GM12864 (cell line): ENCODE results near the gene PDGFRB.

Source experiments
- DNase-seq: peaks from one replicate; pipeline ENCODE4 v3.0.0-alpha.2; 2011; ENCODE audit warnings: low read depth
- H3K4me3 ChIP-seq: 2 replicates; pipeline ENCODE4 v1.5.1; 2011; ENCODE audit warnings: mild to moderate bottlenecking, low read depth, low read length, control low read depth
- CTCF ChIP-seq: IDR thresholded peaks from 2 replicates; pipeline ENCODE4 v1.5.1; 2011; ENCODE audit warnings: low read depth, mild to moderate bottlenecking, moderate library complexity, low read length, control low read depth, inconsistent platforms; ENCODE audit errors: missing control alignments

PDGFRB gene

GRCh38 chr5:150143350-150144245 is 12.0 kb downstream of the PDGFRB start:
- no peak for DNase-seq
- TF ChIP-seq CTCF: no peak
- no peak overlapping the region for H3K4me3 ChIP-seq

DNA sequence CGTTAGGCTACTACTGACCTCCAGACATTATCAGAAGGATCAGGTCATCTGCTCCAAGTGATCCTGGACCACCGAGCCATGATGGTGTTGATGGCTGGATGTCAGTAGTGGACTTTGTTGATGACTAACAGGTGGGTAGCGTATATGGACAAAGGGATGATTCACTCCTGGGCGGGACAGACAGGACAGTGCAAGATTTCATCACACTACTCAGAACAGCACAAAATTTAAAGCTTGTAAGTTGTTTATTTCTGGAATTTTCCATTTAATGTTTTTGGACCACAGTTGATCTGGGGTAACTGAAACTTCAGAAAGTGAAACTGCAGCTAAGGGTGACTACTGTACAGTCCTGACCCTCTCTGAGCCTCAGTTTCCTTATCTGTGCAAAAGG is 12.7 kb downstream of the PDGFRB start:
- H3K4me3 ChIP-seq: no peak overlapping the region
- DNase-seq: no peak
- no peak for TF ChIP-seq CTCF

GRCh38 chr5:150142185-150142958 is 13.3 kb downstream of the PDGFRB start:
- H3K4me3 ChIP-seq: no peak overlapping the region
- no peak for TF ChIP-seq CTCF
- no peak for DNase-seq

DNA sequence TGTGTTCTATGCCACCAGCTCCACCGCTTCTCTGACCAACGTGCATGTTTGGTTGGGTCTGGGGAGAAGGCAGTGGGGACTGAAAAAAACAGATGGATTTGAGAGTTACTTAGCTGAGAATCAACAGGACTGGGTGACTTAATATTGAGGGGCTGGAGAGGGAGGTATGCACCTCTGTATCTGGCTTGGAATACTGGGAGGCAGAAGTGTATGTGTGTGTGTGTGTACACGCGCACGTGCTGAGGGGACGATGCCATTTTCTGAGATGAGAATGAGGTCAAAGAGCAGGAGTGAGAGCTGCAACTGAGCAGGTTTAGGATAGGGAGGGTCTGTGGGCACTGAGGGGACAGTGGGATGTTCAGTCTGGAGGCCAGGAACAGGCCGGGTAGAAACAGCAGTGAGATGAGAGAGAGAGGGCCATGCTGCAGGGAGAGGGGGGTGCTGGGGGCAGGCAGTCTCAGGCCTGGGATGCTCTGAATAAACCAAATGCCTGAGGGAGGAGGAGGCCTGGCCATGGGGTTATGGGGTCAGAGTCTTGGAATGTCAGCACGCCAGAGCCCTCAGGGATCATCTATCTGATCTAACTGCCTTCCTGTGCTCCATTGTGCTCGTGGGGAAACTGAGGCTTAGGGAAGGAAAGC is 14.0 kb downstream of the PDGFRB start:
- TF ChIP-seq CTCF: no peak
- no peak overlapping the region for H3K4me3 ChIP-seq
- no peak for DNase-seq

- DNase-seq: no peak
- TF ChIP-seq CTCF: no peak
- H3K4me3 ChIP-seq: no peak overlapping the region
These were observed 14.8 kb downstream of the PDGFRB start for GRCh38 chr5:150140830-150141229.

DNA sequence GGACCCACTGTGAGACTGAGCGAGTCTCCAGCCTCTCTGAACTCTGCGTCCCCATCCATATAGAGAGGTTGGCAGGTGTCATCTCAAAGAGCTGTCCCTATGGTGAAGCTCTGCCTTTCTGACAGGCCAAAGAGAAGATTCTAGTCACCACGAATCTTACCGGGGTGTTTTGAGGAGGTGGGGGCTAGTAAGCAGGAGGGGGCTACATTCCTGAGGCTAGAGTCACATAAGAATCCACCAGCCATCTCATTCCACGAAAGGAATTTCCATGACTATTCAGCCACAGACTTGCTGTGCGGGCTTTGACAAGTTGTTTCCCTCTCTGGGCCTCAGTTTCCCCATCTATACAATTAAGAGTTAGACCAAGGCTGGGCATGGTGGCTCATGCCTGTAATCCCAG is 16.3 kb downstream of the PDGFRB start:
- TF ChIP-seq CTCF: no peak
- no peak overlapping the region for H3K4me3 ChIP-seq
- DNase-seq: no peak
